Keratinocyte (primary cell): ENCODE results near the gene YY1AP1. TPM values are rescaled to one million over a fixed set of nuclear protein-coding genes. Genes with fewer than 3 reads are reported as not detected.
A peak's percentile ranks its signal among the peaks of the same experiment; 100 is the strongest.
"Not testable (repeated sequence)": the region's sequence is repeated elsewhere in the genome, so short reads cannot be mapped to it uniquely, and the experiment has no call there.

ENCODE experiments used
- DNase-seq: peaks from one replicate; pipeline ENCODE4 v3.0.0-alpha.2; 2011; ENCODE audit warnings: low read depth, missing footprints, low spot score
- FAIRE-seq: peaks from 2 replicates; lab custom pipeline; 2011; peaks lifted over from hg19 to GRCh38; lab: Jason Lieb, UNC
- H2AFZ ChIP-seq: 2 replicates; pipeline ENCODE4 v1.6.0; 2012; ENCODE audit warnings: low read length, control low read depth, inconsistent platforms; ENCODE audit not compliant: control insufficient read depth
- H3K27ac ChIP-seq: 2 replicates; pipeline ENCODE4 v1.5.1; 2011; ENCODE audit warnings: low read length; ENCODE audit not compliant: control insufficient read depth, insufficient read depth
- H3K27me3 ChIP-seq: 3 replicates; pipeline ENCODE4 v1.6.0; 2011; ENCODE audit warnings: low read length; ENCODE audit not compliant: control insufficient read depth, insufficient read depth; ENCODE audit errors: extremely low read depth
- H3K36me3 ChIP-seq, 2 experiments: 2 replicates in 1 of 2; 3 replicates in 1 of 2; pipeline ENCODE4 v1.5.1; 2011; ENCODE audit warnings: low read length in 2 of 2, mild to moderate bottlenecking in 1 of 2; ENCODE audit not compliant: control insufficient read depth in 2 of 2, insufficient read depth in 2 of 2; ENCODE audit errors: extremely low read depth in 1 of 2
- H3K4me1 ChIP-seq: 3 replicates; pipeline ENCODE4 v1.5.1; 2011; ENCODE audit warnings: low read length; ENCODE audit not compliant: control insufficient read depth, insufficient read depth; ENCODE audit errors: extremely low read depth
- H3K4me2 ChIP-seq: 3 replicates; pipeline ENCODE4 v1.6.0; 2011; ENCODE audit warnings: low read depth, low read length; ENCODE audit not compliant: control insufficient read depth, insufficient read depth; ENCODE audit errors: extremely low read depth
- H3K4me3 ChIP-seq, 3 experiments: fragments of 200-600 bp in 1 of 3; sonication (generic) in 1 of 3; 2 replicates in 2 of 3; 3 replicates in 1 of 3; pipeline ENCODE4 v1.5.1; 2011 to 2016; ENCODE audit warnings: low read length in 3 of 3, mild to moderate bottlenecking in 3 of 3, control low read depth in 2 of 3, inconsistent platforms in 1 of 3, low read depth in 1 of 3, mixed read lengths in 1 of 3, mixed run types in 1 of 3, moderate library complexity in 1 of 3; ENCODE audit not compliant: control insufficient read depth in 2 of 3, insufficient read depth in 2 of 3; ENCODE audit errors: extremely low read depth in 1 of 3
- H3K79me2 ChIP-seq: 2 replicates; pipeline ENCODE4 v1.6.0; 2012; ENCODE audit warnings: low read length; ENCODE audit not compliant: control insufficient read depth, insufficient read depth
- H3K9ac ChIP-seq: 3 replicates; pipeline ENCODE4 v1.6.0; 2011; ENCODE audit warnings: low read length; ENCODE audit not compliant: control insufficient read depth, insufficient read depth; ENCODE audit errors: extremely low read depth
- H3K9me1 ChIP-seq: 3 replicates; pipeline ENCODE4 v1.6.0; 2011; ENCODE audit warnings: low read length; ENCODE audit not compliant: control insufficient read depth, insufficient read depth; ENCODE audit errors: extremely low read depth
- H3K9me3 ChIP-seq: 2 replicates; pipeline ENCODE4 v1.5.1; 2012; ENCODE audit warnings: low read depth, low read length; ENCODE audit not compliant: control insufficient read depth
- H4K20me1 ChIP-seq: 3 replicates; pipeline ENCODE4 v1.6.0; 2011; ENCODE audit warnings: low read length; ENCODE audit not compliant: control insufficient read depth, insufficient read depth; ENCODE audit errors: extremely low read depth
- CTCF ChIP-seq, 3 experiments: IDR thresholded peaks in 1 of 3; conservative IDR thresholded peaks in 1 of 3; optimal IDR thresholded peaks in 1 of 3; 2 replicates in 2 of 3; 3 replicates in 1 of 3; pipeline versions ENCODE3 to v1.5.1; 2011; ENCODE audit warnings: low read length in 3 of 3, mild to moderate bottlenecking in 3 of 3, moderate library complexity in 2 of 3, control low read depth in 1 of 3, inconsistent platforms in 1 of 3; ENCODE audit not compliant: insufficient read depth in 2 of 3; ENCODE audit errors: extremely low read depth in 1 of 3
- EZH2 ChIP-seq: IDR thresholded peaks from one replicate; pipeline ENCODE4 v1.6.1; 2012; ENCODE audit warnings: inconsistent platforms, mild to moderate bottlenecking, low read length, moderate library complexity
- dilution Hi-C: fragments of 300-500 bp; cut with MboI; formaldehyde crosslinking; loops from one replicate; pipeline ENCODE4 v1.7.0; 2020; ENCODE audit warnings: low sequenced_read_pairs; ENCODE audit not compliant: extremely low pct_ligation_motif_present
- polyA plus RNA-seq, 5 experiments: library from polyadenylated mRNA; depleted of rRNA in 3 of 5; stranded (reverse) in 3 of 5; stranded (forward) in 1 of 5; unstranded in 1 of 5; fragments of >200 nt; gene quantifications; 1 replicate in 1 of 5; 2 replicates in 3 of 5; 3 replicates in 1 of 5; pipeline versions ENCODE4 v1.2.1 to v1.2.3, GENCODE V29; 2011 to 2012; ENCODE audit warnings: missing spikeins in 2 of 5, low read depth in 1 of 5, low replicate concordance in 1 of 5

The YY1AP1 gene
- polyA plus RNA-seq, 1 donor (not counting 4 experiments of a cell fraction or from before 2014, with no cell fraction given) = 45.2 TPM

GRCh38 chr1:155687705-155688323, 760 bp downstream of the YY1AP1 start:
- H3K4me3 ChIP-seq = peak overlapping the region; percentile 87 to 98 (median 93)
- H3K9me3 ChIP-seq, H3K27me3 ChIP-seq, FAIRE-seq, H3K9me1 ChIP-seq, H3K36me3 ChIP-seq, dilution Hi-C loops, H4K20me1 ChIP-seq, DNase-seq: not testable (repeated sequence)
- H2AFZ ChIP-seq = peak overlapping the region; percentile 68
- peak overlapping the region; percentile 97 for H3K9ac ChIP-seq
- H3K4me2 ChIP-seq = peak overlapping the region; percentile 32
- H3K79me2 ChIP-seq = peaks cover 59% of the 10 kb centered on the region
- peaks cover 19% of the 10 kb centered on the region for H3K4me1 ChIP-seq
- peak overlapping the region; percentile 98 for H3K27ac ChIP-seq

GRCh38 chr1:155681776-155682175, 6.8 kb downstream of the YY1AP1 start:
- peaks cover 62% of the 10 kb centered on the region for H3K79me2 ChIP-seq
- no peaks in the 10 kb centered on the region for H3K9me3 ChIP-seq
- H3K4me1 ChIP-seq = peaks cover 15% of the 10 kb centered on the region
- TF ChIP-seq EZH2 (no peak), CTCF (optimal IDR thresholded peaks at IDR 0.05 in 1 of 3, IDR thresholded peaks at IDR 0.05 in 1 of 3, conservative IDR thresholded peaks at IDR 0.05 in 1 of 3; ENCODE audit: extremely low read depth in 1 of 3, insufficient read depth in 2 of 3, low read length in 3 of 3) (no peak)
- no peak overlapping the region for H2AFZ ChIP-seq
- no peak overlapping the region for H3K4me3 ChIP-seq
- dilution Hi-C loops = no loop called here
- no peak overlapping the region for H3K4me2 ChIP-seq
- DNase-seq (no peak), FAIRE-seq (no peak)
- no peaks in the 10 kb centered on the region for H3K27me3 ChIP-seq
- H3K9ac ChIP-seq = no peak overlapping the region
- H4K20me1 ChIP-seq = no peaks in the 10 kb centered on the region
- peaks cover 2 to 17% of the 10 kb centered on the region in 2 experiments for H3K36me3 ChIP-seq
- H3K27ac ChIP-seq = no peak overlapping the region
- no peaks in the 10 kb centered on the region for H3K9me1 ChIP-seq

- Histone ChIP-seq H3K4me3 (no peak overlapping the region), H3K4me2 (no peak overlapping the region), H3K4me1 (peaks cover 13% of the 10 kb centered on the region), H3K36me3 (peaks cover 5 to 17% of the 10 kb centered on the region in 2 experiments), H3K27me3 (no peaks in the 10 kb centered on the region), H3K9ac (no peak overlapping the region), H4K20me1 (no peaks in the 10 kb centered on the region), H3K79me2 (peaks cover 51% of the 10 kb centered on the region), H2AFZ (no peak overlapping the region), H3K9me1 (no peaks in the 10 kb centered on the region), H3K27ac (no peak overlapping the region), H3K9me3 (no peaks in the 10 kb centered on the region)
- no peak for TF ChIP-seq CTCF (optimal IDR thresholded peaks at IDR 0.05 in 1 of 3, IDR thresholded peaks at IDR 0.05 in 1 of 3, conservative IDR thresholded peaks at IDR 0.05 in 1 of 3; ENCODE audit: extremely low read depth in 1 of 3, insufficient read depth in 2 of 3, low read length in 3 of 3)
- TF ChIP-seq EZH2 = no peak
- DNase-seq = no peak
- dilution Hi-C loops = no loop called here
- FAIRE-seq = no peak
Measured at GRCh38 chr1:155680531-155680930, 8.0 kb downstream of the YY1AP1 start.

- H3K9me3 ChIP-seq, H4K20me1 ChIP-seq, H3K27me3 ChIP-seq, H3K4me2 ChIP-seq, H3K4me1 ChIP-seq, H3K9me1 ChIP-seq, H3K4me3 ChIP-seq, DNase-seq, H3K27ac ChIP-seq, H2AFZ ChIP-seq, dilution Hi-C loops, H3K9ac ChIP-seq: not testable (repeated sequence)
- Histone ChIP-seq H3K79me2 (peaks cover 36% of the 10 kb centered on the region), H3K36me3 (peaks cover 11 to 19% of the 10 kb centered on the region in 2 experiments)
- FAIRE-seq = peak; percentile 57
Measured at GRCh38 chr1:155678992-155679391, 9.6 kb downstream of the YY1AP1 start.
